H9 (cell line): ENCODE data around the gene CD2AP. TPM values are rescaled to one million over a fixed set of nuclear protein-coding genes. Genes with fewer than 3 reads are reported as not detected.

Experiments used
- DNase-seq: peaks from one replicate; pipeline ENCODE4 v3.0.0-alpha.2; 2017
- H2AFZ ChIP-seq: one replicate; pipeline ENCODE4 v1.6.1; 2013; ENCODE audit warnings: mild to moderate bottlenecking, low read length, control low read depth, moderate library complexity
- H2AK5ac ChIP-seq: 2 replicates; pipeline ENCODE4 v1.6.1; 2013; ENCODE audit warnings: low read length, control low read depth, mixed read lengths; ENCODE audit not compliant: insufficient read length
- H2BK120ac ChIP-seq: one replicate; pipeline ENCODE4 v1.6.1; 2013; ENCODE audit warnings: low read depth, mild to moderate bottlenecking, low read length, control low read depth, inconsistent platforms; ENCODE audit not compliant: poor library complexity, severe bottlenecking
- H2BK12ac ChIP-seq: 2 replicates; pipeline ENCODE4 v1.6.1; 2013; ENCODE audit warnings: low read length, control low read depth, mixed read lengths, low read depth; ENCODE audit not compliant: insufficient read length
- H2BK15ac ChIP-seq: 2 replicates; pipeline ENCODE4 v1.6.1; 2013; ENCODE audit warnings: low read depth, low read length, control low read depth
- H2BK20ac ChIP-seq: one replicate; pipeline ENCODE4 v1.6.1; 2013; ENCODE audit warnings: low read depth, mild to moderate bottlenecking, low read length, control low read depth, inconsistent platforms; ENCODE audit not compliant: poor library complexity, severe bottlenecking
- H2BK5ac ChIP-seq: 2 replicates; pipeline ENCODE4 v1.6.1; 2013; ENCODE audit warnings: low read length, control low read depth, mixed read lengths; ENCODE audit not compliant: insufficient read length
- H3K14ac ChIP-seq: 2 replicates; pipeline ENCODE4 v1.6.1; 2013; ENCODE audit warnings: low read length, control low read depth; ENCODE audit not compliant: insufficient read depth
- H3K18ac ChIP-seq: 2 replicates; pipeline ENCODE4 v1.6.1; 2013; ENCODE audit warnings: low read depth, mild to moderate bottlenecking, mixed read lengths, low read length, control low read depth; ENCODE audit not compliant: insufficient read length
- H3K23ac ChIP-seq: 2 replicates; pipeline ENCODE4 v1.6.1; 2013; ENCODE audit warnings: low read length, control low read depth, mixed read lengths, low read depth; ENCODE audit not compliant: insufficient read length
- H3K23me2 ChIP-seq: 2 replicates; pipeline ENCODE4 v1.6.1; 2013; ENCODE audit warnings: low read depth, mild to moderate bottlenecking, mixed read lengths, low read length, control low read depth; ENCODE audit not compliant: insufficient read length, poor library complexity, severe bottlenecking
- H3K27ac ChIP-seq: 2 replicates; pipeline ENCODE4 v1.5.1; 2013; ENCODE audit warnings: low read length, control low read depth, mixed read lengths, low read depth; ENCODE audit not compliant: insufficient read length
- H3K27me3 ChIP-seq: 2 replicates; pipeline ENCODE4 v1.6.1; 2013; ENCODE audit warnings: low read length, control low read depth, inconsistent platforms; ENCODE audit not compliant: insufficient read depth
- H3K4ac ChIP-seq: 2 replicates; pipeline ENCODE4 v1.6.1; 2013; ENCODE audit warnings: low read depth, mild to moderate bottlenecking, control low read depth, inconsistent platforms, low read length, moderate library complexity
- H3K4me1 ChIP-seq: 2 replicates; pipeline ENCODE4 v1.6.1; 2013; ENCODE audit warnings: low read length, control low read depth, inconsistent platforms; ENCODE audit not compliant: insufficient read depth
- H3K4me2 ChIP-seq: 2 replicates; pipeline ENCODE4 v1.6.1; 2013; ENCODE audit warnings: low read length, control low read depth, mixed read lengths; ENCODE audit not compliant: insufficient read length, insufficient read depth
- H3K56ac ChIP-seq: 2 replicates; pipeline ENCODE4 v1.6.1; 2013; ENCODE audit warnings: low read depth, mild to moderate bottlenecking, mixed read lengths, low read length, control low read depth; ENCODE audit not compliant: insufficient read length
- H3K79me1 ChIP-seq: 2 replicates; pipeline ENCODE4 v1.6.1; 2013; ENCODE audit warnings: low read depth, mild to moderate bottlenecking, moderate library complexity, low read length, control low read depth, inconsistent platforms; ENCODE audit not compliant: insufficient read depth, poor library complexity, severe bottlenecking
- H3K79me2 ChIP-seq: 2 replicates; pipeline ENCODE4 v1.6.1; 2013; ENCODE audit warnings: low read length, control low read depth, inconsistent platforms; ENCODE audit not compliant: insufficient read depth
- H3K9ac ChIP-seq: 2 replicates; pipeline ENCODE4 v1.6.1; 2013; ENCODE audit warnings: low read length, control low read depth, mixed read lengths; ENCODE audit not compliant: insufficient read length; ENCODE audit errors: extremely low read depth
- H3K9me3 ChIP-seq: one replicate; pipeline ENCODE4 v1.6.1; 2013; ENCODE audit warnings: low read depth, low read length, inconsistent platforms; ENCODE audit not compliant: control insufficient read depth
- H3T11ph ChIP-seq: one replicate; pipeline ENCODE4 v1.6.1; 2013; ENCODE audit warnings: mild to moderate bottlenecking, low read length, control low read depth, inconsistent platforms
- H4K20me1 ChIP-seq: one replicate; pipeline ENCODE4 v1.6.1; 2013; ENCODE audit not compliant: control insufficient read depth, insufficient read length, insufficient read depth
- H4K5ac ChIP-seq: 2 replicates; pipeline ENCODE4 v1.6.1; 2013; ENCODE audit warnings: low read depth, mild to moderate bottlenecking, mixed read lengths, low read length, control low read depth; ENCODE audit not compliant: insufficient read length
- H4K8ac ChIP-seq: replicated peaks from 2 replicates; pipeline ENCODE4 v1.6.1; 2013; ENCODE audit warnings: low read length, control low read depth, mixed read lengths, low read depth; ENCODE audit not compliant: insufficient read length
- H4K91ac ChIP-seq: 2 replicates; pipeline ENCODE4 v1.6.1; 2013; ENCODE audit warnings: low read depth, mild to moderate bottlenecking, moderate library complexity, mixed read lengths, low read length, control low read depth; ENCODE audit not compliant: insufficient read length
- H3K27ac Mint-ChIP-seq, 3 experiments: 2 replicates in 2 of 3; 3 replicates in 1 of 3; pipeline ENCODE4 v1.8.0; 2020 to 2021; ENCODE audit warnings: mixed read lengths in 3 of 3, mild to moderate bottlenecking in 1 of 3, moderate library complexity in 1 of 3
- H3K27me3 Mint-ChIP-seq: 2 replicates; pipeline ENCODE4 v1.8.0; 2021; ENCODE audit warnings: low read depth, mild to moderate bottlenecking, moderate library complexity, mixed read lengths
- H3K36me3 Mint-ChIP-seq, 3 experiments: 2 replicates in 2 of 3; 3 replicates in 1 of 3; pipeline ENCODE4 v1.8.0; 2020 to 2021; ENCODE audit warnings: low read depth in 3 of 3, mixed read lengths in 3 of 3; ENCODE audit not compliant: insufficient read depth in 1 of 3
- H3K4me1 Mint-ChIP-seq, 2 experiments: 2 replicates each; pipeline ENCODE4 v1.8.0; 2020; ENCODE audit warnings: mixed read lengths in 2 of 2
- H3K4me3 Mint-ChIP-seq, 2 experiments: 2 replicates in 1 of 2; 3 replicates in 1 of 2; pipeline ENCODE4 v1.8.0; 2020 to 2021; ENCODE audit warnings: mild to moderate bottlenecking in 2 of 2, mixed read lengths in 2 of 2, moderate library complexity in 1 of 2
- H3K9me3 Mint-ChIP-seq, 2 experiments: 2 replicates in 1 of 2; 3 replicates in 1 of 2; pipeline ENCODE4 v1.8.0; 2020; ENCODE audit warnings: mild to moderate bottlenecking in 2 of 2, mixed read lengths in 2 of 2, moderate library complexity in 1 of 2
- CTCF ChIP-seq: fragments of 200-600 bp; sonication (generic); conservative IDR thresholded peaks from 3 replicates; pipeline ENCODE4 v1.8.0; 2021; ENCODE audit warnings: antibody characterized with exemption, mild to moderate bottlenecking
- WGBS: extraction: QIAGEN DNeasy Blood & Tissue Kit; methylation state at CpG from one replicate; pipeline ENCODE4 v1.1.7; 2013; ENCODE audit warnings: missing lambda C conversion rate, low lambda C conversion rate, mixed read lengths; ENCODE audit not compliant: insufficient read length; ENCODE audit errors: extremely low coverage; 5-methylcytosine and 5-hydroxymethylcytosine counted together
- total RNA-seq: library from RNA; stranded (reverse); gene quantifications from 2 replicates; pipeline ENCODE4 v1.2.1, GENCODE V29; 2021

CD2AP gene
- total RNA-seq, 1 experiment from 2014 or later = 50.1 TPM

- Histone ChIP-seq H3K23me2 (no peaks in the 10 kb centered on the region), H3K79me1 (no peaks in the 10 kb centered on the region), H3T11ph (no peak overlapping the region), H3K27ac (no peak overlapping the region), H3K4ac (no peak overlapping the region), H4K8ac (no peak overlapping the region), H3K79me2 (no peaks in the 10 kb centered on the region), H2BK120ac (no peak overlapping the region), H3K14ac (no peak overlapping the region), H4K91ac (no peak overlapping the region), H4K20me1 (no peaks in the 10 kb centered on the region), H2BK5ac (no peak overlapping the region), H2BK12ac (no peak overlapping the region), H3K4me1 (no peaks in the 10 kb centered on the region), H2BK20ac (no peak overlapping the region), H3K9ac (no peak overlapping the region), H4K5ac (no peak overlapping the region), H2AK5ac (no peak overlapping the region), H3K27me3 (no peaks in the 10 kb centered on the region), H3K18ac (no peak overlapping the region), H2AFZ (no peak overlapping the region), H2BK15ac (no peak overlapping the region), H3K9me3 (no peaks in the 10 kb centered on the region), H3K4me2 (no peak overlapping the region), H3K56ac (no peak overlapping the region), H3K23ac (no peak overlapping the region)
- 0 out of 7 replicates have a peak, but pooled peaks cover 0 to 4% (median 0%) of the 10 kb centered on the region in 3 experiments for H3K36me3 Mint-ChIP-seq
- H3K9me3 Mint-ChIP-seq = peaks cover 0 to 4% of the 10 kb centered on the region in 2 experiments; a peak in 2 of 5 replicates
- no CpG with 5 or more reads among the region's 1 CpG for WGBS
- no peak overlapping the region for H3K4me3 Mint-ChIP-seq
- H3K27me3 Mint-ChIP-seq = no peaks in the 10 kb centered on the region
- no peak for DNase-seq
- TF ChIP-seq CTCF = no peak
- no peak overlapping the region for H3K27ac Mint-ChIP-seq
- 0 out of 4 replicates have a peak, but pooled peaks cover 0 to 3% of the 10 kb centered on the region in 2 experiments for H3K4me1 Mint-ChIP-seq
Measured at GRCh38 chr6:47465117-47465516, 12.5 kb upstream of the CD2AP start.
